Tibial nerve (tissue), 4 donors: ENCODE measurements around the gene SLC7A7.
"Not testable (repeated sequence)": the region's sequence is repeated elsewhere in the genome, so short reads cannot be mapped to it uniquely, and the experiment has no call there.

Experiments used
- EP300 ChIP-seq, 2 donors: sonication (generic); formaldehyde crosslinking; IDR thresholded peaks; one replicate each; pipeline ENCODE4 v1.6.1; 2017; ENCODE audit warnings: antibody characterized with exemption in 2 of 2, mild to moderate bottlenecking in 1 of 2
- TF ChIP-seq, protein P1 (sequence below), 5 experiments: fragments of 200-600 bp in 3 of 5; fragments of 450-650 bp in 2 of 5; sonication (generic) in 3 of 5; IDR thresholded peaks; one replicate each; pipeline ENCODE4 v1.5.1; 2016 to 2019; ENCODE audit warnings: antibody characterized with exemption in 5 of 5, mild to moderate bottlenecking in 3 of 5, moderate library complexity in 2 of 5

DNA sequence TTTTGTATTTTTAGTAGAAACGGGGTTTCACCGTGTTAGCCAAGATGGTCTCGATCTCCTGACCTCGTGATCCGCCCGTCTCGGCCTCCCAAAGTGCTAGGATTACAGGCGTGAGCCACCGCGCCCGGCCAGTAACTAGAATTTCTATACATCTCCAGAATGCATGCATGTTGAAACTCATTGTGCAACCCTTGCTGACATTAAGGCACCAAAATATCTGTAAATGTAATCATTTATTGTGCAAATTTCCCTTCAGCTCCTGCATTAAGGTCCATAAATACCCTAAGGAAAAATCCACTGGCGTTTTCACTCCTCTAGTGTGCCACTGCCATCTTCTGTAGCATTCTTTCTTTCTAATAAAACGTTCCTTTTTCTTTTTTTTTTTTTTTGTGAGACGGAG, 78.9 kb downstream of the SLC7A7 start:
- TF ChIP-seq, protein P1, sequence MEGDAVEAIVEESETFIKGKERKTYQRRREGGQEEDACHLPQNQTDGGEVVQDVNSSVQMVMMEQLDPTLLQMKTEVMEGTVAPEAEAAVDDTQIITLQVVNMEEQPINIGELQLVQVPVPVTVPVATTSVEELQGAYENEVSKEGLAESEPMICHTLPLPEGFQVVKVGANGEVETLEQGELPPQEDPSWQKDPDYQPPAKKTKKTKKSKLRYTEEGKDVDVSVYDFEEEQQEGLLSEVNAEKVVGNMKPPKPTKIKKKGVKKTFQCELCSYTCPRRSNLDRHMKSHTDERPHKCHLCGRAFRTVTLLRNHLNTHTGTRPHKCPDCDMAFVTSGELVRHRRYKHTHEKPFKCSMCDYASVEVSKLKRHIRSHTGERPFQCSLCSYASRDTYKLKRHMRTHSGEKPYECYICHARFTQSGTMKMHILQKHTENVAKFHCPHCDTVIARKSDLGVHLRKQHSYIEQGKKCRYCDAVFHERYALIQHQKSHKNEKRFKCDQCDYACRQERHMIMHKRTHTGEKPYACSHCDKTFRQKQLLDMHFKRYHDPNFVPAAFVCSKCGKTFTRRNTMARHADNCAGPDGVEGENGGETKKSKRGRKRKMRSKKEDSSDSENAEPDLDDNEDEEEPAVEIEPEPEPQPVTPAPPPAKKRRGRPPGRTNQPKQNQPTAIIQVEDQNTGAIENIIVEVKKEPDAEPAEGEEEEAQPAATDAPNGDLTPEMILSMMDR (IDR thresholded peaks at IDR 0.05) = not testable (repeated sequence)
- TF ChIP-seq EP300 (IDR thresholded peaks at IDR 0.05) = not testable (repeated sequence)
